Colon (tissue), 2 donors: ENCODE measurements around the gene COL23A1.

Experiments
- FAIRE-seq: peaks from 2 replicates; lab custom pipeline; 2012; peaks lifted over from hg19 to GRCh38; lab: Jason Lieb, UNC
- donor health status: control.
- donor health status: control.

COL23A1 gene

GRCh38 chr5:178554311-178554710 is 35.9 kb downstream of the COL23A1 start:
- no peak for FAIRE-seq

GRCh38 chr5:178553517-178553916 is 36.7 kb downstream of the COL23A1 start:
- no peak for FAIRE-seq

- no peak for FAIRE-seq
These were observed 38.7 kb downstream of the COL23A1 start for GRCh38 chr5:178551468-178551867.

GRCh38 chr5:178551059-178551458 is 39.1 kb downstream of the COL23A1 start:
- peak; percentile 95 for FAIRE-seq

- no peak for FAIRE-seq
These were observed 41.4 kb downstream of the COL23A1 start for GRCh38 chr5:178548746-178549145.

GRCh38 chr5:178547753-178548415 is 42.3 kb downstream of the COL23A1 start:
- FAIRE-seq: no peak

GRCh38 chr5:178547052-178547666 is 43.0 kb downstream of the COL23A1 start:
- FAIRE-seq: no peak

GRCh38 chr5:178546675-178547033 is 43.5 kb downstream of the COL23A1 start:
- FAIRE-seq: no peak

GRCh38 chr5:178545941-178546674 is 44.1 kb downstream of the COL23A1 start:
- FAIRE-seq: no peak

- no peak for FAIRE-seq
These were observed 45.0 kb downstream of the COL23A1 start for GRCh38 chr5:178545176-178545575.

GRCh38 chr5:178544166-178544834 is 45.9 kb downstream of the COL23A1 start:
- no peak for FAIRE-seq

- no peak for FAIRE-seq
These were observed 47.7 kb downstream of the COL23A1 start for GRCh38 chr5:178542455-178542854.

GRCh38 chr5:178540526-178540925 is 49.7 kb downstream of the COL23A1 start:
- no peak for FAIRE-seq

- FAIRE-seq: no peak
These were observed 51.4 kb downstream of the COL23A1 start for GRCh38 chr5:178538741-178539229.

GRCh38 chr5:178537467-178538371 is 52.5 kb downstream of the COL23A1 start:
- no peak for FAIRE-seq

- no peak for FAIRE-seq
These were observed 53.4 kb downstream of the COL23A1 start for GRCh38 chr5:178536541-178537466.

GRCh38 chr5:178535299-178536175 is 54.7 kb downstream of the COL23A1 start:
- no peak for FAIRE-seq

- FAIRE-seq: no peak
These were observed 57.1 kb downstream of the COL23A1 start for GRCh38 chr5:178533136-178533535.

- no peak for FAIRE-seq
These were observed 57.5 kb downstream of the COL23A1 start for GRCh38 chr5:178532666-178533065.
